Adrenal gland (tissue), 5 donors: ENCODE measurements around the gene OR10C1.

Experiments
- POLR2A ChIP-seq, 2 donors: fragments of 450-650 bp; IDR thresholded peaks; one replicate each; pipeline ENCODE4 v1.6.1; 2017; ENCODE audit warnings: antibody characterized with exemption in 2 of 2, mild to moderate bottlenecking in 2 of 2, moderate library complexity in 1 of 2
- TF ChIP-seq, protein P1 (sequence below), 6 experiments: fragments of 450-650 bp in 4 of 6; fragments of 200-600 bp in 2 of 6; sonication (generic) in 1 of 6; IDR thresholded peaks; 1 replicate in 5 of 6; 2 replicates in 1 of 6; pipeline versions ENCODE4 v1.5.1 to v1.8.0; 2016 to 2021; ENCODE audit warnings: antibody characterized with exemption in 6 of 6, mild to moderate bottlenecking in 2 of 6, moderate library complexity in 1 of 6
- donor health status: DM: no; HTN: no; CAD: no.

DNA sequence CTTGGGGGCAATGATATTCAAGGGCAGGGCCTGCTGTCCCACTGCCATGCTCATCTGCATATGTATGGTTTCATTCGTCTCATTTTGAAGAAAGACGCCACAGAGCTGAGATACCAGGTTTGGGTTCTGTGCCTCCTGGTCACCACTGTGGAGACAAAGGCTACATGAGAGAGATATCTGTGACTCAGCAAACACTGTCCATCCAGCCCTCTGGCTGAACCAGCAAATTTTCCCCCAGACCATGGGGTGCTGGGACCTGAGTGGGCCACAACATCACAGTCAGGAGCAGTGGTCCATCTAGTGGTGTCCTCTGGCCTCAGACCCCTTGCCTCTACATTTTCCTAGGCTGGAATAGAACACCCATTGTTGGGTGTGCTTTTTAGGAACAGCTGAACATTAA, 48.6 kb downstream of the OR10C1 start, which contains the start of gene MAS1L:
- TF ChIP-seq, protein P1, sequence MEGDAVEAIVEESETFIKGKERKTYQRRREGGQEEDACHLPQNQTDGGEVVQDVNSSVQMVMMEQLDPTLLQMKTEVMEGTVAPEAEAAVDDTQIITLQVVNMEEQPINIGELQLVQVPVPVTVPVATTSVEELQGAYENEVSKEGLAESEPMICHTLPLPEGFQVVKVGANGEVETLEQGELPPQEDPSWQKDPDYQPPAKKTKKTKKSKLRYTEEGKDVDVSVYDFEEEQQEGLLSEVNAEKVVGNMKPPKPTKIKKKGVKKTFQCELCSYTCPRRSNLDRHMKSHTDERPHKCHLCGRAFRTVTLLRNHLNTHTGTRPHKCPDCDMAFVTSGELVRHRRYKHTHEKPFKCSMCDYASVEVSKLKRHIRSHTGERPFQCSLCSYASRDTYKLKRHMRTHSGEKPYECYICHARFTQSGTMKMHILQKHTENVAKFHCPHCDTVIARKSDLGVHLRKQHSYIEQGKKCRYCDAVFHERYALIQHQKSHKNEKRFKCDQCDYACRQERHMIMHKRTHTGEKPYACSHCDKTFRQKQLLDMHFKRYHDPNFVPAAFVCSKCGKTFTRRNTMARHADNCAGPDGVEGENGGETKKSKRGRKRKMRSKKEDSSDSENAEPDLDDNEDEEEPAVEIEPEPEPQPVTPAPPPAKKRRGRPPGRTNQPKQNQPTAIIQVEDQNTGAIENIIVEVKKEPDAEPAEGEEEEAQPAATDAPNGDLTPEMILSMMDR (IDR thresholded peaks at IDR 0.05): no peak
- no peak for TF ChIP-seq POLR2A (IDR thresholded peaks at IDR 0.05)
